Left lobe of liver (tissue), 2 donors: ENCODE measurements around the gene MAFF. TPM values are rescaled to one million over a fixed set of nuclear protein-coding genes. Genes with fewer than 3 reads are reported as not detected.
"Not testable (repeated sequence)": the region's sequence is repeated elsewhere in the genome, so short reads cannot be mapped to it uniquely, and the experiment has no call there.

Experiments used
- ATAC-seq: fragments of 200-7000 bp; cut with Tn5 transposase; one replicate; pipeline ENCODE4 v1.9.1; 2020; ENCODE audit warnings: mild to moderate bottlenecking, moderate library complexity
- DNase-seq: peaks from one replicate; pipeline ENCODE4 v3.0.0-alpha.2; 2020; ENCODE audit warnings: low spot score
- total RNA-seq: library from RNA; stranded (reverse); gene quantifications from one replicate; pipeline ENCODE4 v1.2.1, GENCODE V29; 2021
- donor health status: DM: no; HTN: no; CAD: no; lungs with moderate emphysema.
- donor health status: DM: no; HTN: yes; CAD: no.

Gene MAFF
- 2.5 TPM for total RNA-seq

DNA sequence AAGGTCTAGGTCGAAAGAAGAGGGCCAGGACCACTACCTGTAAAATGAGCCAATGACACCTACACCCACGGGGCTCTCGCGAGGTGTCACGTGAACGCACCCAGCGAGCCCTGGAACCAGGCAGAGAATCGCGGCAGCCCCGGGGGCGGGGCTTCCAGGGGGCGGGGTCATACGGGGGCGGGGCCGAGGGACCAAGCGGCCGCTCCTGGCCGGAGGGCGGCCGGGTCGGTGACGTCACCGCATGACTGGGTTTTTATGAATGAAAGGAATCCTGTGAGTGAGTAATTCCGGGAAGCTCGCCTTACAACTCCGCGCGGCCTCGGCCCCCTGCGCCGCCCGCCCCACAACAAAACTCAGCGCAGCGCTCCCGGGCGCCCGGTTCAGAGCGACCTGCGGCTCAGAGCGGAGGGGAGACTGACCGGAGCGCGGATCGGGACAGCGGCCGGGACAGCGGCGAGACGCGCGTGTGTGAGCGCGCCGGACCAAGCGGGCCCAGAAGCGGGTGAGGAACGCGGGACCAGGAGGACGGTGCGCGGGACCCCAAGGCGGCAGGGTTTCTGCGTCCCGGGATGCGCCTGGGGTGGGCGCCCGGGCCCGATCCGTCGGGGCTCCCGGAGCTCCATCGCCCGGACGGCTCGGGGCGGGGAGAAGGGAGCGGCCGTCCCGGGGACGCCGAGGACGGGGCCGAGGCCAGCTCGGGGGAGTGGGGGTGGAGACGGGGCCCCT, at the start of gene MAFF:
Gene MAFF, plus strand, starts transcription at position 284 of the 726 bp plus-strand sequence. CDS start 11,860 bp downstream, outside the sequence.
- DNase-seq (peak; percentile 96), ATAC-seq (peak; percentile 84)

DNA sequence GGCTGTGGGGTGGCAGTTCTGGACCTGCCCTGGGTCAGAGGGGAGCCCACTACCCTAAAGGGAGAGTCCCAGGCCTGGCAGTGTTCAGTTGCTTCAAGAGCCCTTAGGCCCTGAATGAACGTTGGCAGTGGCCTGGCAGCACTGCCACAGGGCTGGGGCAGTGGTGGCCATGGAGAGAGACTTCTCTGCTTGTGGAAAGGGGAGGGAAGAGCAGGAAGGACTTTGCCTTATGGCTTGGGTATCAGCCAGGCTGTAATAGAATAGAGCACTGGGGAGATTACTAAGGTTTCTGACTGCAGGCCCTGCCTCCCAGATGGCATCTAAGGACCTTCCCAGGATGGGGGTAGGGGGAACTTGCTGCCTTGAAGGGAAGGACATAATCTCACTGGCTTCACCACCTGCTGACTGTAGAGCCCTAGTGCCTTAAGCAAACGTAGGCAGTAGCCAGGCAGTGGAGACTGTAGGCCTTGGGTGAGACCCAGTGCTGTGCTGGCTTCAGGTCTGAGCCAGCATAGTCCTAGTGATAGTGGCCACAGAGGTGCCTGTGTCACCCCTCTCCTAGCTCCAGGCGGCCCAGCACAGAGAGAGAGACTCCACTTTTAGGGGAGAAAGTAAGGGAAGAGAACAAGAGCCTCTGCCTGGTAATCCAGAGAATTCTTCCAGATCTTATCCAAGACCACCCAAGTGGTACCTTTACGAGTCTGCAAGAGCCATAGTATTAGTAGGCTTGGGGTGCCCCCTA, 47.8 kb upstream of the MAFF start:
- ATAC-seq (peak; percentile 97), DNase-seq (peak; percentile 78)

DNA sequence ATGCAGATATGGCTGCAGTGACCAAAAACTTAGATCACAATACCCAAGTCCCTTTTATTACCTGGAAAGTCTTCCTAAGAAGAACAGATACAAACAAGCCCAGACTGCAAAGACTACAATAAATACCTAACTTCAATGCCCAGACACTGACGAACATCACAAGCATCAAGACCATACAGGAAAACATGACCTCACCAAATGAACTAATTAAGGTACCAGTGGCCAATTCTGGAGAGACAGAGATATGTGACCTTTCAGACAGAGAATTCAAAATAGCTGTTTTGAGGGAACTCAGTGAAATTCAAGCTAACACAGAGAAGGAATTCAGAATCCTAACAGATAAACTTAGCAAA, 47.3 kb upstream of the MAFF start:
- ATAC-seq: not testable (repeated sequence)

DNA sequence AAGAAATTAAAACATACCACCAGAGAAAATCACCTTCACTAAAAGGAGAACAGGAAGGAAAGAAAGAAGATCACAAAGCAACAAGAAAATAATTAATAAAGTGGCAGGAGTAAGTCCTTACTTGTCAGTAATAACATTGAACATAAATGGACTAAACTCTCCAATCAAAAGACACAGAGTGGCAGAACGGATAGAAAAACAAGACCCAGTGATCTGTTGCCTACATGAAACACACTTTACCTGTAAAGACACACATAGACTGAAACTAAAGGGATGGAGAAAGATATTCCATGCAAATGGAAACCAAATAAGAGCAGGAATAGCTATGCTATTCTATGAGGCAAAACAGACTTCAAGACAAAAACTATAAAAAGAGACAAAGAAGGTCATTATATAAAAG, 46.1 kb upstream of the MAFF start:
- DNase-seq (no peak), ATAC-seq (no peak)

More for the DNA sequence above, 47.3 kb upstream of the MAFF start:
- DNase-seq: not testable (repeated sequence)

DNA sequence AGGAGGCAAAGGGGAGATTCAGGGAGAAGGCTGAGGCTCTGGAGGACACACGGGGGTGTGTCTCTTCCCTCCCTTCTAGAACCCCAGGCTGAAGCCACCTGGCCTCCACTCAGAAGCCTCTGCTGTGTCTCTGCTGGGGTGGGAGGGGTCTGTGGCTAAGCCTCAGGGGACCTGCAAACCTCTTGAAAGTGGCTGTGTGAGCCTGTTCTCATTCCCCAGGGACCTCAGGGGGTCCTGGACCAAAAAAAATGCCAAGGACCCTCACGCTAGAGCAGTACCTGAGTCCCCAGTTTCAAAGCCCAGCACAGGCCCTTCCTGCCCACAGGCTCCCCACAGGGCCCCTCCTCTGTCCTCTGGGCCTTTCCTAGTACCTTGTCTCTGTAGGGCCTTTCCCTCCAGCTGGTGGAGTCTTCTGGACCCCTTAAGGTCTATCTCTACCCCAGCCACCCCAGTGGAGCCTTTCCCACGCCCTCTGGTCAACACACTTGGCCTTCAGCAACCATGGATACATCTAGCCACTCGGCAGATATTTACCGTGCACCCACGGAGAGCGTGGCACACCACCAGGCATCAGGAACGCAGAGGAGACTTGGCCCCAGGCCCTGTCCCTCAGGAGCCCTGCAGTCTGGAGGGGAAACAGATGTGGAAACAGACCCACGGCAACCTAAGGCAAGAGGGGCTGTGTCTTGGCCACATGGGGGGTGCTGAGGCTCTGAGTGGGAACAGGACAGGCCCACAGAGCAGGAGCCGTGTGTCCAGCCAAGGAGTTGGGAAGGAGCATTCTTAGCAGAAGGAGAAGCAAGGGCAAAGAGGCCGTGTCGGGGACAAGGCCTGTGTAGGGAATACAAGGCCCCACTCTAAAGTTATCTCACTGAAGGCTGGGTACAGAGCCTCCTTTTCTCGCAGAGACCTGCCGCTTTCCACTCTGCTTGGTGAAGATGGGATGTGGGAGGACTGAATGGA, 38.6 kb upstream of the MAFF start:
- no peak for DNase-seq

DNA sequence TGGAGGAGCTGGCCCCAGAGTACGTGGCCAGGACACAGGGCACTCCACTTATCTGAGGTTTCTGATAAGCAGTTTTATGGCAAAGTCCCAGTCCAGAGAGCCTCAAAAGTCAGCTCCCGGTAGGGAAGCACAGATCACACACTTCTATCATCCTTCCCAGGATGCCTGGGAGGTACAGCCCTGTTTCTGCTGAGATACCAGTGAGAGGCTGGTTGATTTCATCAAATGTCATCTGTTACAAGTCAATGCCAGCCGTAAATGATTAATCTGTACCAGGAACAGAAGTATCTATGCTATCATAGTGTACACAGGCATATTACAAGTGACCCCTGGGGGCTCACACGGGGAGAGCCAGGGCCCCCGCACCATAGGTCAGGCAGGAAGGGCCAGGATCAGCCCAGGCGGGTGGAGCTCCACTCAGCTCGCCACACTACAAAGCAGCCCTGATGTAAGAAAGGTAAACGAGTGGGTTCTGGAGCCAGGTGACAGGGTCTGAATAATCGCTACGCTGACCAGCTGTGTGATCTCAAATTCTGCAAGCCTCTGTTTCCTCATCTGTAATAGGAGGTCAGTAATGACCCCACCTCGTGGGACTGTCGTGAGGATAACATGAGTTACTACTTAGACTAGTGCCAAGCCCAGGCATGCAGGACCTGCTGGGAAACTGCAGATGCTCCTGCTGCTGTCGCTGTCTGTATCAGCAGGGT, 37.8 kb upstream of the MAFF start:
- DNase-seq (peak; percentile 77), ATAC-seq (peak; percentile 72)

More for the DNA sequence above, 38.6 kb upstream of the MAFF start:
- no peak for ATAC-seq

DNA sequence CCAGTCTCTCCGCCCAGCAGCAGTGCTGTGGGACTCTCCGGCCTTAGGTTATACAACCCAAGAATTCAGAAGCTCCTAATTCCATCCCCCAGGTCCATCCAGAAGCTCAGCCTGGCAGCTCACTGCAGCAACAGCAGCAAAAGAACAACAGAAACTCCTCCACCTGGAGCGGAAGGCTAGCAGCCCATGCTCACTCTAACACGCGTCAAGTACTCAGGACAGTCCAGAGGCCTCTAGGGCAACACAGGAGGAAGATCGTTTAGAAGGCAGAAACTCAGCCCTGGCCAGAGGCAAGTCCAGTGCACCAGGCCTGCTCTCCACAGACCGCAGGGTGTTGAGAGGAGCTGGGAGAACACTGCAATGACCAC, 37.3 kb upstream of the MAFF start:
- no peak for DNase-seq
- ATAC-seq: peak; percentile 48

DNA sequence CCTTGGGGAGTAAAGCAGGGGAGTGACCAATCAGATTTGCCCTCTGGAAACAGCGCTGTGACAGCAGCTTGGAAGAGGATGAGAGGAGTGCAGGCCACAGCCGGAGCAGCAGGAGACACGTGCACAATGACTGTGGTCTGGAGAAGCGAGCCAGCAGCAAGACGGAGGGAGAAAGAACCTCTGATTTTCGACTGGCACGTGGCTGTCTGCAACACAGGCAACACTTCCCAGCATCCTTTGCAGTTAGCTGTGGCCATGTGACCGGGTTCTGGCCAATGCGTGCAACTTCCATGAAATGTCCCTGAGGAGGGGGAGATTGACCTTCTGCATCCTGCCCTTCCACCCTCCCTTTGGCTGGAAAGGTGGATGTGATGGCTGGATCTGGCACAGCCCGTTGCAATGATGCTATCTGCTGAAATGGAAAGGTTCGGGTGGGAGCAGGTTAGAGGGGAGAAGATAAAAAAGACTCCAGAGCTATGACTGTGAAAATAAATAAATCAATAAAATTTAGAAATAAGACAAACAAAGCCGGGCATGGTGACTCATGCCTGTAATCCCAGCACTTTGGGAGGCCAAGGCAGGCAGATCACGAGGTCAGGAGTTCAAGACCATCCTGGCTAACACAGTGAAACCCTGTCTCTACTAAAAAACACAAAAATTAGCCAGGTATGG, 35.7 kb upstream of the MAFF start:
- DNase-seq (peak; percentile 82), ATAC-seq (peak; percentile 36)

DNA sequence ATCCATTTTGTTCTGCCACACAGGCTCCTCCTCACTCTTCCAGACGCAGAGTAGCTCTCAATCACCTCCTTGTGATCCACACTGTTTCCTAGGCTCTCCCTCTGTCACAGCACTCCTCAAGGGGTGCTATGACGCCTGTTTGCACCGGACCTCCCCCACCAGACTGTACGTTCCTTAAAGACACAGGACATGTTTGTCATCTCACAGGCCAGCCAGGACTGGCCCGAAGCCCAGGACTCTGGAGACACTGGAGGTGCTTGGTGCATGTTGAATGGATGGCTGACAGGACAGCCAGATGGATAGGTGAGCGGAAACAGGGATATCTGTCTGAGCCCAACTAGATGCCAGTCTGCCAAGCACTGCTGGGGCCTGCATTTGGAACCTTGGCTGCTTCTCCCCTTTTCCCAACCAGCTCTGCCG, 33.8 kb upstream of the MAFF start:
- peak; percentile 70 for DNase-seq
- ATAC-seq: peak; percentile 33

DNA sequence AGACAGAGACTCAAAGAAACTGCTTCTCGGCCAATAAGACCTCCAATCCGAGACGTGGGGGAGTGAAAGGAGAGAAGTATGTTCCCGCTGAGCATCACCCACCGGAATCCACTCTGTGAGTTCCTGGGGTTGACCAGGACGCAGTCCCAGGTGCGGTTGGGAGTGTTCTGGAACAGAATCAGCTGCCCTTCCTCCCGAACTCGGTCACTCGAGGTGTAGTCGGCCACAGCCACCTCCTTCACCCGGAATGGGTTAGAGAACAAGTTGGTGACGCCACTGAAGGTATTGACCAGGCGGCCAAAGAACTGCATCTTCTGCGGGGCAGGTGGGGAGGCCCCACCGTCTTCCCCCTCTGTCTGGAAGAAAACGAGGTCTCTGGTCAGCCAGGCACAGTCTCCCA, 32.7 kb upstream of the MAFF start:
- ATAC-seq (no peak), DNase-seq (no peak)

DNA sequence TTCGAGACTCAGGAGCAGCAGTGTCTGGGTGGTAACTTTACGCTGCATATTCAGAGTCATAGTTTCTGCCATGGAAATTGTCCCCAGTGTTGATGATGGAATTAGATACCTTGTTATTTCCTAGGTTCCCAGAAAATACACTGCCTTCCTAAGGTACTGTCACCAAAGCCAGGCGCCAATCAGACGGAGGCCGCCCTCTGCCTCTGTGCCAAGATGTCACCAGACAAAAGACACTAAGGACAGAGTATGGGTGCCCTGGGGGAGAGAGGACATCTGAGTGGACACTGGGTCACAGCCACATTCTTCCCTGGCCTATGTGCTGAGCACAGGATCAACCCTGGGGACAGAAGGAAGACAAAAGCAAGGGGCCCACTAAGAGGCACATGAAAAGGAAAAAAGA, 31.3 kb upstream of the MAFF start:
- no peak for ATAC-seq
- DNase-seq: no peak

DNA sequence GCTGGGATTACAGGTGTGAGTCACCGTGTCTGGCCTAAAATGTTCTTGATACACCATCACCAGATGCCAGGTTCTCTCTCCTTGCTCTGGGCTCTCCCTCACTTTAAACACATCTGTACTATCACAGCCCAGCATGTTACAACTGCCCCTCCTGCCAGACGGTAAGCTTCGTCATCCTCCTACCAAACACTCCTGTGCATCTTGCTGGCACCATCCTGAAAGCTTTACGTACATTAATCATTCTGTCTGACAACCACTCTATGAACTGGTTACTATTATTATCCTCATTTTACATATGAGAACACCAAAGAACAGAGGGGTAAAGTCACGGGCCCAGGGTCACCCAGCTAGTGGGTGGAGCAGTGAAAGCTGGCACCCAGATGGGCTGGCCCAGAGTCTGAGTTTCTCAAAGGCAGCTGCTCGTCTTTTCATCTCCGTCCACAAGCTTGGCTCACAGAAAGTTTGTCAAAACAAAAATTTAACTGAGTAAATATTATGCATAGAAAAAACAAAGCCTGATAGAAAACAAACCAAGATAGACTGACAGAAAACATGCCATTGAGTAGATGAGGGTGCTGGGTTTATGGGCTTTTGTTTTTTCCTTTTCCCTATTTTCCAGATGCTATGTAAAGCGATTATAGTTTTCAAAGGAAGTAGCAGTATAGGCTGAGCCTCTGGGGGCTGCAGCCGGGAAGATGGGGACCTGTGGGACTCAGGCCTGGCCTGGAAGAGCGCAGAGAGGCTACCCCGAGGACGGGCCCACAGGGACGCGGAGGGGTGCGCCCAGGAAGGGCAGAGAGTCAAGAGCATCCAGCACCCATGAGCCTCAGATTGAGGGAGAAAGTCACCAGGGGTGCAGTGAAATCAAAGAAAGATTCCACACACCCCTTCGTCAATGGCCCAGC, 29.6 kb upstream of the MAFF start:
- DNase-seq: no peak
- no peak for ATAC-seq

DNA sequence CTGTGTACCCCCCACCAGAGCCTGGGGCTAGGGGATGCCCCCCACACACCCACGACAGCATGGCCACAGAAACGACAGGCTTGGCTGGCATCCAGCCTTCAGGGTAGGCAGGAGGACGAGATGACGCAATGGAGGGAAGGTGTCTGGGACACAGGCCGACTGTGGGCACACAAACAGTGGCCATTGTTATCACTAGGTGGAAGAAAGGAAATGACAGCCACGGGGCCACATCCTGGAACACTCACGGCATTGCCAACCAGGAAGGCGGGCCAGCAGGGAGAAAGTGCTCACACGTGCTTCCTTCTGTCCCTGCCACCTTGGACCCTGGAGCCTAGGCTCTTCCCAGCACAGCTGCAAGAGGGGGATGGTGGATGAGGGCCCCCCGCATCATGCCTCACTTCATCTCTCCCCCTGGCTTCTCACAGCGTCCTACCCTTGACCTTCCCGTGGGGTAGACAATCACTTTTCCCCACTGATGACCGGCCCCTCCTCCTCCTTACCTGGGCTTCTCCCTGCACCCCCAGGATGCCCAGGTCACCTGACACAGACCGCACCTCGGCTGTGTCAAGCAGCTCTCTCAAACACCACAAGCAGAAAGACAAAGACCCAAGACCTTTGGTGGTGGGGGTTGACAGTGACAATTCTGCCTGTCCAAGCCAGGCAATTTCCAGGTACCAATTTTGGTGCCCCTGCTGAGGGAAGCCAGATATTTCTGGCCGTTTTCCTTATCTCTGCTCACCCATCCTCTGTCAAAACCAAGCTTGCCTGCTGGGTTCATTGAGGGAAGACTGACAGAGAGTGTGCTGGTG, 28.8 kb upstream of the MAFF start:
- DNase-seq (peak; percentile 83), ATAC-seq (peak; percentile 66)

DNA sequence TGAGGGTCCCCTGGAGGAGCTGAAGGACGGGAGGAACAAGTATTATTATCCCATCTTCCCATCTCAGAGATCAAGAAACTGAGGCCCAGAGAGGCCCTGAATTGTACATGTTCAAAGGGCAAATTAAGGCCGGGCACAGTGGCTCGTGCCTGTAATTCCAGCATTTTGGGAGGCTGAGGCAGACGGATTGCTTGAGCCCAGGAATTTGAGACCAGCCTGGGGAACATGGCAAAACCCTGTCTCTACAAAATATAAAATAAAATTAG, 28.2 kb upstream of the MAFF start:
- DNase-seq: no peak
- ATAC-seq: no peak

DNA sequence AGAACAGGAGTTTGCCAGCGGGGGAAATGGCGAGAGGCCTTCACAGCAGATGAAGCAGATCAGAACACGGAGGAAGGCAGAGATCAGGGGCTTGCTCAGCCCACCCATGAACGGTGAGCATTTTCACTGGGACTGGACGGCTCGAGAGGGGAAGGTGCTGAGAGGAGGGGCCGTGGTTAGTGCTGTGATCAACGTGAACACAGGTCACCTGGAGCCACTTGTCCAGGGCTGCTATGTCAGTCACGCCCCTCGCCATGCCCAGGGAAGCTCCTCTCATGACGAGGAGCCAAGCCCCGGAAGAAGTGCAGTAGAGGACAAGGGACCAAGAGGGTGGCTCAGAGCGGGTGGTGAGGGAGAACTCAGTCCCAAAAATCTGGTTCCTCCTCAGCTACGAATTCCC, 27.2 kb upstream of the MAFF start:
- no peak for DNase-seq

DNA sequence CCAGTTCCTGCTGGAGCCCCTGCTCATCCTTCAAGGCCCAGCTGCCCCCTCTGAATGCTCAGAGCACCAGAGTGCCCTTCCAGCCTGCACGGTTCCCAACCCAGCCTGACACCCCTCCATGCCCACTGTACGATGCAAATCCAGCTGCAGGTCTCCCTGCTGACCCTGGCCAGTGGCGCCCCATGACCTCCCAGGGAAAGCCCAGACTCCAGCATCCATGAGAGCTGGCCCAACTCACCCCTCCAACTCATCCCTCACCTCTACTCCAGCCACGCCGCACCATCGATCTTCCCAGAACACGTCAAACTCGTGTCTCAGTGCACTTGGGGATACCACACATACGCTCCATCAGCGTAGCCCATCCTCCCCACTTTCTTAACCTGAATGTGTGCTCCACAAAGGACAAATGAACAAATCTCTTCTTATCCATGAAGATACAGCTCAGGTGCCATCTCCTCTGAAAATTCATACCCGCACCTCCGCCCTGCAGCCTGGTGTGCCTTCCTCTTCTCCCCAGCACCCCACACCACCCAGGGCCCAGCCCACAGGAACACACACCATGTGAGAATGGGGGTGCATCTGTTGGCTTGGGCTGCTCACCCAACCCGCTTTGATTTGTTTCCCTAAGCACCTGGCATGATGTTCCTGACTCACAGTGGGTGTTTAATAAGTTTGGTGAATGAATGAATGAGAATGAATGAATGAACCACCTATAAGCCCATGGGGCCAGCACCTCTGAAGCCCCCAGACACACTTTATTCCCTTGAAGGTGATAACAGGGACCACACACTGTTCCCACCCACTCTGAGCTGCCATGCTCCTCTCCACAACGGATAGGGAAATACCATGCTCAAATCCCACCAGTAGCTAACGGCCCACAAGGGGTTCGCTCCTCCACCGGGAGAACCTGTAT, 26.3 kb upstream of the MAFF start:
- no peak for DNase-seq

More for the DNA sequence above, 27.2 kb upstream of the MAFF start:
- ATAC-seq: no peak

DNA sequence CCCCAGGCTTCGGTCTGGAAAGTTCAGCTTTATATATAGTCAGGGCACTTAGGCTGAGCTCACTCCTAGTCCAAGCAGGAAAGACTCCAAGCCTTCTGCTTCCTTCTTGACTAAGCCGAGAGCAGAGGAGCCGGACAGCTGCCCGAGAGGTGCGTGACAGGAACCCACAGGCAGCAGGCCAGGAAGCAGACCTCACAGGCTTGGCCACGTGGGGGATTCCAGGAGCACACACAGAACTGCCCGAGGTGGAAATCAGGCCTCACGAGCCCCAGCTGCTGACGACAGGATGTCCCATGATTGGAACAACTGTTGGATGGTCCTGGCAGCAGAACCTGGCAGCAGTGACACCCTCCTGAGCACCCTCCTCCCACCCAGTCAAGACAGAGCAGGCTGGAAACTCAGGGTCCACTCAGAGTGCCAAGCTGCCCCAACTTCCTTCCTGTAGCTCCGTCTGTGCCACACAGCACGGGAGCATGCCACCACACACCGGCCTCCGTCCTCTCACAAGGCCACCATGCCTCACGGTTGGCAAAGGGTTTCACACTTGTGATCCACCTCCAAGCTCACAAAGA, 25.5 kb upstream of the MAFF start:
- no peak for DNase-seq
- ATAC-seq: peak; percentile 4

More for the DNA sequence above, 26.3 kb upstream of the MAFF start:
- no peak for ATAC-seq
